ENCODE measurements around the gene CALML5.

CALML5 gene

DNA sequence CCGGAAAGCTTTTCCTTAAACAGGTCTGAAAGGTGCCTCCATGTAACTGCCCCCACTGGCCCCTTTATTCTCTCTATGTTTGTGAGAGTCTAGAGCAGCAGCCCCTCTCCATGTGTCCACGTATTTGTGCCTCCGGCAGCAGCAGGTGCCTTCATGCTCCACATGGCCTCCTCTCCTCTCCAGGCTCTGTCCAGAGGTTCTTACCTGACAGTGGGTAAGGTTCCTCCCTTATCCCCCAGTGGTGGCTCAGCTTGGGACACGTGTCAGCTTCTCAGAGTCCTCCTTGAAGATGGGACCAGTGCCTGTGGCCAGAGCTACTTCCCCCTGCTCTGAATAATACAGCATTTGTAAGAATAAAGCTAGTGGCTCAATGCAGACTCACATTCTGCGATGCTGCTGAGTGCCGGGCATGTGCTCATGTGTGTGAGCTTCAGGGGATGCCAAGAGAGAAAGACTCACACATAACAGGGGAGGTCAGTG is 33.3 kb upstream of the CALML5 start:
- no peak for DNase-seq

DNA sequence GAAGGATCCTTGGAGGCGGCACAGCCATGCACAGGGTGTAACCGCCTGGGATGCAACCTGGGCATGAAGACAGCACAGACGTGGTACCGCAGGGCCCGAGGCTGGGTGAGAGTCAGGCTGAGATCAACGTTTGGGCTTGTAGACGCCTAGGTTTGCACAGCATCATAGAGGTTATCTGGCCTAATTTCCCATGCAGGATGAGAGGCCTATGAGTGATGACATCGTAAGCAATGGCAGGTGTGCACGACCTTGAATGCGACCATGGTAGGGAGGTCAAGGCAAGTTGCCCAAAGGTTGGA is 32.9 kb upstream of the CALML5 start:
- no peak for DNase-seq

DNA sequence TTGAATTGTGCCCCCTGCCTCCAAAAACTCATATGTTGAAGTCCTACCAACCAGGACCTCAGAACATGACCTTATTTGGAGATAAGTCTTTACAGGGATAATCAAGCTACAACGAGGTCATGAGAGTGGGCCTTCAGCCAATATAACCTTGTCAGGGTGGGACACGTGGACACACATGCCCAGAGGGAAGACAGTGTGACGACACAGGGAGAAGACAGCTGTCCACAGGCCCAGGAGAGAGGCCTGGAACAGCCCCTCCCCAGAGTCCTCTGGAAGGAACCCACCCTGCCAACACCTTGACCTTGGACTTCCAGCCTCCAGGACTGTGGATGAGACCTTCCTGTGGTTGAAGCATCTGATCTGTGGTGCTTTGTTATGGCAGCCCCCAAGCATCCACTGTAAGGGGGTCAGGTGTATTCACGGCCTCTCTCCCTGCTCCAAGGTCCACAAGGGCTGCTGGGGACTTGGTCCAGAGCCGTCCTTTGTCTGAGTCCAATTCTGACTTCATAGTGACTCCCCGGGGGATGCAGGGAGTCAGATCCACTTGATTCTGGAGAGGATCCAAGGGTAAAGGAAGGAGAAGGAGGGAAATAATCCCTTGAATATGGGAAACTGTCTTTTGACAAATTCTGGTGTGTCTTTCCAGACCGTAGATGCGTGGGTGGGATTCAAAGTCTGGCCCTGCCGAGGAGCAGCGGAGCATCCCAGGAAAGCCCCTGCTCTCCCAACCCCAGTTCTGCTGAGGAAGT is 32.4 kb upstream of the CALML5 start:
- no peak for DNase-seq

GRCh38 chr10:5530846-5531557 is 31.6 kb upstream of the CALML5 start:
- no peak for DNase-seq

DNA sequence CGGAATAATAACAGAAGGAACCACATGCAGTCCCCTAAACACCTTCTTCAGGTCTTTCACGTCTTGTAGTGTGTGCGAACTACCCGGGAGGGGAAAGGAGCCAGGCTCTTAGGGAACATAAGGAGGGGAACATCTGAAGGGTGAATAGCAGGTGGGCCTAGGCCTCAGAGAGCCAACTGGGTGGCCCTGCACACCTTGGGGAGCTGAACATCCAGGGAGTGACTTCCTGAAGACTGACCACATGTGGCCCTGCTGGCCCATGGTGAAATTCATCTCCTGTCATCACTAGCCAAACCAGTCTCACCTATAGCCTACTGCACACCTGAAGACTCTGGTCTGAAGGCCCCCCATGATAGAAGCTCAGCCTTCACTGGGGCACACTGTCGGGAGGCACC is 31.0 kb upstream of the CALML5 start:
- DNase-seq: no peak

GRCh38 chr10:5529702-5530411 is 30.5 kb upstream of the CALML5 start:
- no peak for DNase-seq

DNA sequence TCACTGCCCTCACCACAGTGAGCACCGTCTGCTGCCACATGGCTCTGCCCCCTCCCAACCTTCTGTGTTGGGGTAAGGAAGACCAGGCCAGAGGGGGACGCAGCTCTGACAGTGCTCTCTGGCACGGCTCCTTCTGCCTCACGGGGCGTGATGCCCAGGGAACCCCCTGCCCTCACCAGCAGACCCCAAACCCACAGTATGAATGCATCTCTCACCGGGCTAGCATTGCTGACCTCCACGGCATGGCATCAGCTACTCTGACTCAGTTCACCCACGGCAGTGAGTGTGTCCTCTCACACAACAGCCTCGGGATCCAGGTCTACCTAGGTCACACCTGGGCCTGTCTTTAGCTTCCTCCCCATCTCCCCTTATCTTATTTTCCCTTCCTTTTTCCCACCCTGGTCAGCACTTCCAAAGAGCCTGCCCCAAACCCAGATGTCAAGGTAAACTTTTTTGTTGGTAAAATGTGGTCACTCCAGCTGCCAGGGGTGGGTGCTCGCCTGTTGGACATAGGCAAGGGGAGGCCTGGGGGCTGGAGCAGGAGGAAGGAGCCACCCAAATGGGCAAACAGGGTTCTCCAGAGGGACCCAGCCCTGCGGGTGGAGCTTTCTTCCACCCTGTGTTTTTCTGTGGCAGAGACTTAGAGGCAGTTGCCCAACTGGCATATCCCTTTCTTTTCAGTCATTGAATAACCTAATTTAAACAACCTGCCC is 29.8 kb upstream of the CALML5 start:
- DNase-seq: no peak

GRCh38 chr10:5527332-5528200 is 28.2 kb upstream of the CALML5 start:
- no peak for DNase-seq

GRCh38 chr10:5526691-5527331 is 27.4 kb upstream of the CALML5 start:
- no peak for DNase-seq

GRCh38 chr10:5525561-5526341 is 26.4 kb upstream of the CALML5 start:
- DNase-seq: no peak

- DNase-seq: no peak
Measured at GRCh38 chr10:5524641-5525560, 25.5 kb upstream of the CALML5 start, which contains the start of gene CALML3. CALML3 (plus strand) TSS chr10:5524961; CDS start chr10:5525086, 125 bp downstream.

DNA sequence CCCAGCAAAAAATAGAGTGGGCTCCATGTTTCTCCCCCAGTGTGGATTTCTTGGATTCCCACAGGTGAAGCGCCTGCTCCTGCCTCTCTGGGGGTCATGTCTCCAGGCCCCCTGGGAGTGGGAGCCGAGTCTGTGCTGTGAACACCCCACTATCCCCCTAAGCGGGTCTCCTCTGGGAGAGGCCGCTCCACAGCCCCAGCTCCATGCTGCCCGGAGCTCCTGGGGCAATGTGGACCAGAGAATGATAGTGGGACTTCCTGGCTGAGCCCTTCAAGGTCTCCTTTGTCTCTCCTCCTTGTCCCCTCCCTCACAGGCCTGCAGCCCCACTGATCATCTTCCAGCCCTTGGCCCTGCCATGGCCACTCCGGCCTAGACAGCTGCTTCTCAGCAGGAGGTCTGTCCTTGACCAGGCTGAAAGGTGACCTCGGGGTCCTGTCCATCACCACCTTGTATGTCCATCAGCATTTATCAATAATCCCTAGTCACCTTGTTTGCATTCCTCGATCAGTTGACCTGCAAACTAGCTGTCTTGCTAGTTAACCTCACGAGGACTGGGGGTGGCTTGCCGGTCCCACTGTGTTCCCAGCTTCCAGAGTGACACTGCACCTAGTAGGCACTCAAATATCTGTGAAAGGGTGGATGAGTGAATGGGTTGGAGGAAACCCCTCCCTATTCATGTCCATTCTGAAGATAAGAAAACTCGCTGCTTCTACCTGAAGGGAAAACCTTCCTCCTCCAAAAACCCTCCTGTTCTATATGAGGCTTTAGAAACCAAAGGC is 24.6 kb upstream of the CALML5 start:
- DNase-seq: no peak

DNA sequence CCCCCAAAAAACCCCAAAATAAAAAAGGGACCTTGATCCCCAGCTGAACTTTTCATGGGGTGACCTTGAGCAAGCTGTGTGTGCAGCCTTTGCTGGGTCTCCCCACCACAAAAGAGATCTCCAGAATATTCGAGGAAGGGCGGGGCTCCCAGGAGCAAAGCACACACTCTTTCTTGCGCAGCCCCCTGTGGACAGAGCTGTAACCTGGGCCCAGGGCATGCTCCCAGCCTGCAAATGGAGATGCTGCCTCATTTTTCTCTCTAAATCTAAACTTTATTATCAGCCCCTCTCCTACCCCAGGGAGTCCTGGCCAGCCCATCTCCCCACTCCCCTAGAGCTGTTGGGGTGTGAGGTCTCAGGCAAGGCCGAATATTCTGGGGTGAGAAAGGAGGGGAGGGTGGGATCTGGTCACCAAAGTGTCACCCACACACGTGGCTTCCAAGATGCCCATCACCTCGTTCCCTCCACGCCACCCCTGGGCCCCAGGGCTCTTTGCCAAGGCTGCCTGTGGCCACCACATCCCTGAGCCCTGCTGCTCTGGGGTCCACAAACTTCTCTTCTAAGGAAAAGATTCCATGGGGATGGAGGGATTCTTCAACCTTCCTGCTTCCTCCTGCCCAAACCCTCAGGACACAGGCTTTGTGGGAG is 23.7 kb upstream of the CALML5 start:
- no peak for DNase-seq

GRCh38 chr10:5519054-5519453 is 19.7 kb upstream of the CALML5 start:
- DNase-seq: no peak

GRCh38 chr10:5518143-5518542 is 18.8 kb upstream of the CALML5 start:
- DNase-seq: no peak

- no peak for DNase-seq
Measured at GRCh38 chr10:5517546-5517945, 18.2 kb upstream of the CALML5 start.

- DNase-seq: peak; percentile 30
Measured at GRCh38 chr10:5515948-5516761, 16.8 kb upstream of the CALML5 start.
